Fibroblast of lung (primary cell): ENCODE measurements around the gene PTGIS. TPM values are rescaled to one million over a fixed set of nuclear protein-coding genes. Genes with fewer than 3 reads are reported as not detected.

Source experiments
- DNase-seq, 2 donors: peaks; one replicate each; pipeline versions ENCODE4 v3.0.0 to v3.0.0-alpha.2; 2010; ENCODE audit warnings: low read depth in 2 of 2
- H2AFZ ChIP-seq: 2 replicates; pipeline ENCODE4 v1.5.1; 2012; ENCODE audit warnings: low read length, control low read depth, inconsistent platforms
- H3K27ac ChIP-seq: 2 replicates; pipeline ENCODE4 v1.5.1; 2011; ENCODE audit warnings: low read length, control low read depth; ENCODE audit not compliant: insufficient read depth
- H3K27me3 ChIP-seq: 2 replicates; pipeline ENCODE4 v1.5.1; 2011; ENCODE audit warnings: mild to moderate bottlenecking, low read length; ENCODE audit not compliant: control insufficient read depth, insufficient read depth
- H3K36me3 ChIP-seq: 2 replicates; pipeline ENCODE4 v1.5.1; 2011; ENCODE audit warnings: low read length; ENCODE audit not compliant: control insufficient read depth, insufficient read depth
- H3K4me1 ChIP-seq: 2 replicates; pipeline ENCODE4 v1.5.1; 2011; ENCODE audit warnings: low read length; ENCODE audit not compliant: control insufficient read depth, insufficient read depth; ENCODE audit errors: extremely low read depth
- H3K4me2 ChIP-seq: 2 replicates; pipeline ENCODE4 v1.5.1; 2011; ENCODE audit warnings: low read length, control low read depth; ENCODE audit not compliant: insufficient read depth; ENCODE audit errors: extremely low read depth
- H3K4me3 ChIP-seq, 4 experiments: fragments of 200-600 bp in 1 of 4; sonication (generic) in 1 of 4; replicated peaks in 1 of 4; 2 replicates each; pipeline ENCODE4 v1.5.1; 2011 to 2016; ENCODE audit warnings: low read length in 4 of 4, low read depth in 3 of 4, mild to moderate bottlenecking in 3 of 4, control low read depth in 2 of 4, inconsistent platforms in 1 of 4, mixed read lengths in 1 of 4; ENCODE audit not compliant: insufficient read depth in 1 of 4; ENCODE audit errors: control extremely low read depth in 1 of 4
- H3K79me2 ChIP-seq: 2 replicates; pipeline ENCODE4 v1.5.1; 2012; ENCODE audit warnings: mild to moderate bottlenecking, low read length, inconsistent platforms; ENCODE audit not compliant: control insufficient read depth, insufficient read depth
- H3K9ac ChIP-seq: 2 replicates; pipeline ENCODE4 v1.5.1; 2011; ENCODE audit warnings: mild to moderate bottlenecking, low read length, control low read depth; ENCODE audit not compliant: insufficient read depth
- H3K9me3 ChIP-seq: 2 replicates; pipeline ENCODE4 v1.5.1; 2012; ENCODE audit warnings: low read depth, low read length; ENCODE audit not compliant: control insufficient read depth, insufficient read depth
- H4K20me1 ChIP-seq: 2 replicates; pipeline ENCODE4 v1.5.1; 2011; ENCODE audit warnings: low read length; ENCODE audit not compliant: control insufficient read depth, insufficient read depth; ENCODE audit errors: extremely low read depth
- CTCF ChIP-seq, 2 donors: IDR thresholded peaks in 1 of 2; conservative IDR thresholded peaks in 1 of 2; 1 replicate in 1 of 2; 2 replicates in 1 of 2; pipeline ENCODE4 v1.5.1; 2011 to 2012; ENCODE audit warnings: low read length in 2 of 2, control low read depth in 1 of 2, inconsistent platforms in 1 of 2, low read depth in 1 of 2, mild to moderate bottlenecking in 1 of 2
- EZH2 ChIP-seq: IDR thresholded peaks from 2 replicates; pipeline ENCODE4 v1.5.1; 2012; ENCODE audit warnings: low read length, control low read depth, mild to moderate bottlenecking; ENCODE audit errors: missing control alignments
- polyA plus RNA-seq, 2 donors: library from polyadenylated mRNA; depleted of rRNA in 1 of 2; stranded (reverse) in 1 of 2; unstranded in 1 of 2; fragments of >200 nt; gene quantifications; 2 replicates each; pipeline ENCODE4 v1.2.1, GENCODE V29; 2011 to 2012; ENCODE audit warnings: missing spikeins in 1 of 2
- total RNA-seq: library from RNA; depleted of rRNA; stranded (reverse); fragments of >200 nt; gene quantifications from 2 replicates; pipeline ENCODE4 v1.2.1, GENCODE V29; 2014

The PTGIS gene
- total and polyA plus RNA-seq, 2 donors (not counting 1 experiment from before 2014, with no cell fraction given) = 6.8 to 41.5 TPM

GRCh38 chr20:49592120-49592519 is 24.2 kb upstream of the PTGIS start:
- no peak overlapping the region for H3K4me3 ChIP-seq
- no peaks in the 10 kb centered on the region for H4K20me1 ChIP-seq
- H3K36me3 ChIP-seq = no peaks in the 10 kb centered on the region
- no peak for DNase-seq
- no peak overlapping the region for H2AFZ ChIP-seq
- H3K9ac ChIP-seq = no peak overlapping the region
- peaks cover 19% of the 10 kb centered on the region for H3K4me1 ChIP-seq
- H3K27me3 ChIP-seq = no peaks in the 10 kb centered on the region
- no peaks in the 10 kb centered on the region for H3K9me3 ChIP-seq
- TF ChIP-seq CTCF (conservative IDR thresholded peaks at IDR 0.05 in 1 of 2, IDR thresholded peaks at IDR 0.05 in 1 of 2; ENCODE audit: low read depth in 1 of 2, low read length in 2 of 2) (no peak), EZH2 (no peak)
- H3K4me2 ChIP-seq = no peak overlapping the region
- H3K79me2 ChIP-seq = no peaks in the 10 kb centered on the region
- no peak overlapping the region for H3K27ac ChIP-seq

- no peaks in the 10 kb centered on the region for H3K79me2 ChIP-seq
- TF ChIP-seq CTCF (conservative IDR thresholded peaks at IDR 0.05 in 1 of 2, IDR thresholded peaks at IDR 0.05 in 1 of 2; ENCODE audit: low read depth in 1 of 2, low read length in 2 of 2) = no peak
- no peak for TF ChIP-seq EZH2
- no peaks in the 10 kb centered on the region for H3K9me3 ChIP-seq
- peak in 1 of 2 donors; percentile 91 for DNase-seq
- H3K9ac ChIP-seq = no peak overlapping the region
- no peak overlapping the region for H3K4me2 ChIP-seq
- H3K4me3 ChIP-seq = no peak overlapping the region
- no peaks in the 10 kb centered on the region for H3K27me3 ChIP-seq
- H3K36me3 ChIP-seq = no peaks in the 10 kb centered on the region
- H4K20me1 ChIP-seq = no peaks in the 10 kb centered on the region
- H2AFZ ChIP-seq = no peak overlapping the region
- peaks cover 19% of the 10 kb centered on the region for H3K4me1 ChIP-seq
- H3K27ac ChIP-seq = peak overlapping the region; percentile 16
Observed at GRCh38 chr20:49591217-49591865, 23.4 kb upstream of the PTGIS start.

- H3K27me3 ChIP-seq = no peaks in the 10 kb centered on the region
- H3K4me1 ChIP-seq = peaks cover 19% of the 10 kb centered on the region
- no peaks in the 10 kb centered on the region for H3K36me3 ChIP-seq
- H4K20me1 ChIP-seq = no peaks in the 10 kb centered on the region
- H3K4me2 ChIP-seq = no peak overlapping the region
- no peak overlapping the region for H3K4me3 ChIP-seq
- H2AFZ ChIP-seq = no peak overlapping the region
- TF ChIP-seq EZH2 (no peak), CTCF (conservative IDR thresholded peaks at IDR 0.05 in 1 of 2, IDR thresholded peaks at IDR 0.05 in 1 of 2; ENCODE audit: low read depth in 1 of 2, low read length in 2 of 2) (no peak)
- H3K79me2 ChIP-seq = no peaks in the 10 kb centered on the region
- DNase-seq = no peak
- H3K27ac ChIP-seq = no peak overlapping the region
- H3K9ac ChIP-seq = no peak overlapping the region
- H3K9me3 ChIP-seq = no peaks in the 10 kb centered on the region
Observed at GRCh38 chr20:49590163-49591017, 22.5 kb upstream of the PTGIS start.
